Stimulated activated CD8-positive, alpha-beta memory T cell treated with anti-CD3 and anti-CD28 coated beads, Interleukin-15, amount 100 ng/mL, for 24 hours (primary cell): ENCODE results near the gene PLPP7.
"Not testable (repeated sequence)": the region's sequence is repeated elsewhere in the genome, so short reads cannot be mapped to it uniquely, and the experiment has no call there.

Experiments
- DNase-seq: peaks from one replicate; pipeline ENCODE4 v3.0.0-alpha.2; 2020; ENCODE audit warnings: low read depth

PLPP7 gene

DNA sequence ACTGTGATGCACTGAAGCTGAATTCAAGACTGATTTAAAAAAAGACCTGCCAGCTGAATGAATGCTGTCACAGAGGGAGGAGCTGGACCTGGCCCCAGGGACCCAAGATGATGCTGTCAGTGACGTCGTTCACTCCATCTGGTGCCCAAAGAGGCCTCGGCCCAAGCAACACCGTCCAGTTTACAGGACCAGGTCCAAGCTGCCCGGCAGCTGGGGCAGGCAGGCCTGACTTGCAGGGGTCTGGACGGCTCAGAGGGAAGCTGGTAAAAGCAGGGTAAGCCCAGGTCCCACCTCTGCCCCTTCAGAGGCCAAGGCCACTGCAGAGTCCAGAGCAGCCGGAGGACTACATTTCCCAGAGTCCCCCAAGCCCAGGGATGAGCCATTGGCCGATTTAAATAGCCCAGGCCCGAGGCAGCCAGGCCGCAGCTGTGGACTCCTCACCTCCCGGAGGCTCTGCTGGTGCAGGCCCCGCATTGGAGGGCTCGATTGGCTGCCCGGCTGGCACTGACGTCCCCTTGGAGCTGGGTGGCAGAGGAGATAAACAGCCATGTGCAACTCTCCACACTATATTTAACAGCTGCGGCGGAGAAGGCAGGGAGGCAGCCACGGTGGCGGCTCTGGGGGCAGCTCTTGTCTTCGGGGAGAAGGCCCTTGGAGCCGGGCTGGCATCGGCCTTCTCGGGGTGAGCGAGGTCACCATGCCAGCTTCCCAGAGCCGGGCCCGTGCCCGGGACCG, at the start of gene PLPP7:
PLPP7 (plus strand) TSS at position 423 of the 735 bp plus-strand sequence; CDS start at position 698, 275 bp downstream.
- DNase-seq = no peak

DNA sequence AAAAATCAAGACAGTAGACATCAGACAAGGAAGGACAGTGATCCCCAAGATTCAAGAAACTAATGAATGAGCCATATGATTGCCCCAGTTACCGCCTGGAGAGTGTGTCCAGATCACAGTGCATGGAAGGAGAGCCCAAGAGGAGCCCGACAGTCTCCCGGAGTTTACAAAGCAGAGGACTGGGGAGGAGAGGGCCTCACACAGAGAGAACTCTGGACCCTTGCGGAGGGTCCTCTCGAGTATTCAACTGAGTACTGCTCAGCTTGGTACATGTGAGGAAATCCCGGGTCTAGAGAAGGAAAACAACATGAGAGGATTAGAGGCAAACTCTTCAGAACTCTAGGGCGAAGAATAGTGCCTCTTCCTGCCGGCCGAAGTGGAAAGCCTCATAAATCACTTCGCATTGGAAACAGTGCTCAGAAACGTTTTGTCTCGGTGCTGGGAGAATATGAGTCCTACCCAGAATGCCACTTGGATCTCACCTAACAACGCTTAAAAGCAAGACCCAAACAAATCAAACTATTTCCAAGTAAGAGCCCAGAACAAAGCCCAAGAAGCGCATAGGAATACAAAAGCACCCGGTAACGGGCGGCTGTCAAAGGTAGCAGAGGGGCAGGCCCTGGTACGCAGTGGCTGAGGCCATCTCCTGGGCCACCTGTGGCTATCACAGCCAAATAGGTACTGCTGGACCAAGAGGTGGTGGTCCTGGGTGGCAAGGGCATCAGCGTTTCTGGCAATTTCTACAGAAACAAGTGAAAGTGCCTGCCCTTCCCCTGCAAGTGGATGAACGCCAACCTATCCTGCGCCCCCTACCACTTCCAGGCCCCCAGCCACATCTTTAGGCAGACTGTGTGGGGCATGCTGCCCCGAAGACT, 49.2 kb upstream of the PLPP7 start:
- DNase-seq = no peak

DNA sequence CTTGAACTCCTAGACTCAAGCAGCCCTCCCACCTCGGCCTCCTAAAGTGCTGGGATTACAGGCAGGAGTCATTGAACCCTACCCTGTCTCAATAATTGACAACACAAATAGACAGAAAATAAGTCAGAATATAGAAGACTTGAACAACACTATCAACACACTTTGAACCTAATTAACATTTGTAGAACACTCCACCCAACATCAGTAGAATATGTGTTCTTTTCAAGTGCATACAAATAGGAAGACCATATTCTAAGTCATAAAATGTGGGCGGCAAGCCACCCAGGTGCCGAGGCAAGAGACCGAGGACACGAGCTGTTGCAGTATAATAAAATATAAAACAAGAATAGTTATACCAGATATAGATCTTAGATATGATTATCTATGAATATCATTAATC, 45.2 kb upstream of the PLPP7 start:
- not testable (repeated sequence) for DNase-seq

- DNase-seq = no peak
Observed at GRCh38 chr9:131246618-131247017, 42.9 kb upstream of the PLPP7 start.

GRCh38 chr9:131252120-131252519, 37.4 kb upstream of the PLPP7 start:
- DNase-seq = no peak

DNA sequence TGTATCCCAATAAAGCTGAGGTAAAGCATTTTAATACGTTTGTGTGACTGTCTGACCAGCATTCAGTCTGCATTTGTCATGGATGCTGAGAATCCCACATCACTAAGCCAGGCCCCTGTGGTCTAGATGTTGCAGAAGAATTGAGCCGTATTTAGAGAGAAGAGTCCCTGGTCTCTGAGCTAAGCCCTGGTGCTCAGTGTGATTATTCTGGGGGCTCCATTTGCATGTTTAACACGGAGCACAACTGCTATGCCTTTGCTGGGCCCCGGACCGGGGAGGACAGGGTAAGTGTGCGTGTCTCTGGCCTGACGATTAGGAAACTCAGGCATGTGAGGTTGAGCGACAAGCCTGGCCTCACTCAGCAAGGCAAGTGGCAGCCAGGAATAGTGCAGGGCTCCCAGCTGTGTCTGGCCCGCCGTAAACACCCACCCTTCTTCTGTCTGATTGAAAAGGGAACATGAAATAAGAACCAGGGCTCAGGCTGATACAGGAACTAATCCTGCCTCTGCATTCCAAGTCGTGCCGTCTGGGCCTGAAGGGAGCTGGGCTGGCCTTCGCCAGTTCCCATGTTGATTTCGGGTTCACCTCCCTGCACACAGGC, 35.5 kb upstream of the PLPP7 start:
- no peak for DNase-seq

DNA sequence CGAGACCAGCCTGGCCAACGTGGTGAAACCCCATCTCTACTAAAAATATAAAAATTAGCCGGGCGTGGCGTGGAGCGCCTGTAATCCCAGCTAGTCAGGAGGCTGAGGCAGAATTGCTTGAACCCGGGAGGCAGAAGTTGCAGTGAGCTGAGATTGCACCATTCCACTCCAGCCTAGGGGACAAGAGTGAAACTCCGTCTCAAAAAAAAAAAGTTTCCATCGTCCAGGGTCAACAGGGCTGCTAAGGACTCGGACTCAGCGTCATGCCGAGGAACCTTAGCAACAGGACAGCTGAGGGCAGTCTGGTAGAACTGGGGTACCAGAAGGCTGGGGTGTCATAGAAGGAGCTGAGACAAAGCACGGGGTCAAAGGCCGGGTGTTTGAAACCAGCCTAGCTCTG, 34.9 kb upstream of the PLPP7 start:
- DNase-seq = no peak

- no peak for DNase-seq
Observed at GRCh38 chr9:131255676-131256197, 33.8 kb upstream of the PLPP7 start.

DNA sequence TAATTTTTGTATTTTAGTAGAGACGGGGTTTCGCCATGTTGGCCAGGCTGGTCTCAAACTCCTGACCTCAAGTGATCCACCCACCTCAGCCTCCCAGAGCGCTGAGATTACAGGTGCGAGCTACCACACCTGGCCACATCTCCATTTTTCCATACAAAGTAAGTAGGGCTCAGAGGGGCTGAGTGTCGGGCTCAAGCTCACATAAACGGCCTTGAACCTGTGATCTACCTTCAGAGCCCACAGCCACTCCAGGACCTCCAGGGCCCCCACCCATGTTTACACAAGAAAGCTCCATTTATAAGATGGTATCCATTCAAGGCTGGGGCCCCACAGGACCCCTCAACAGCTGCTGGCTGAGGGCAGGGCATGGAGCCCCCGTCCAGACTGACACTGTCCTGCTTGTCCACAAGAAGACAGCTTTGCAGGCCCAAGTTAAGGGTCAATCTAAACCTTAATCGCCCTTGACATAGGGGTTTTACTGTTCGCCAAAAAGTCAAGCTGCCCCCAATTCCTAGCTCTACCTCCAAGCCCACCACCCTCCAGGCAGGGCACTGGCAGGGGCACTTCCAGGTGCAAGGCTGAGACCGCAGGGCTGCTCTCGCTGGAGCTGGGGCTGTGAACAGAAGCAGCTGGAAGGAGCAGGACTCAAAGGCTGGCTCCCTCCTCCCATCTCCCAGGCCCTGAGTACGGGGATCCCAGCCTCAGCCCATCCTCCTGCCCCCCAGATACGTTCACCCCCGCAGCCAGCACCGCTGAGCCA, 32.1 kb upstream of the PLPP7 start:
- no peak for DNase-seq

GRCh38 chr9:131258186-131258585, 31.3 kb upstream of the PLPP7 start:
- DNase-seq = no peak

DNA sequence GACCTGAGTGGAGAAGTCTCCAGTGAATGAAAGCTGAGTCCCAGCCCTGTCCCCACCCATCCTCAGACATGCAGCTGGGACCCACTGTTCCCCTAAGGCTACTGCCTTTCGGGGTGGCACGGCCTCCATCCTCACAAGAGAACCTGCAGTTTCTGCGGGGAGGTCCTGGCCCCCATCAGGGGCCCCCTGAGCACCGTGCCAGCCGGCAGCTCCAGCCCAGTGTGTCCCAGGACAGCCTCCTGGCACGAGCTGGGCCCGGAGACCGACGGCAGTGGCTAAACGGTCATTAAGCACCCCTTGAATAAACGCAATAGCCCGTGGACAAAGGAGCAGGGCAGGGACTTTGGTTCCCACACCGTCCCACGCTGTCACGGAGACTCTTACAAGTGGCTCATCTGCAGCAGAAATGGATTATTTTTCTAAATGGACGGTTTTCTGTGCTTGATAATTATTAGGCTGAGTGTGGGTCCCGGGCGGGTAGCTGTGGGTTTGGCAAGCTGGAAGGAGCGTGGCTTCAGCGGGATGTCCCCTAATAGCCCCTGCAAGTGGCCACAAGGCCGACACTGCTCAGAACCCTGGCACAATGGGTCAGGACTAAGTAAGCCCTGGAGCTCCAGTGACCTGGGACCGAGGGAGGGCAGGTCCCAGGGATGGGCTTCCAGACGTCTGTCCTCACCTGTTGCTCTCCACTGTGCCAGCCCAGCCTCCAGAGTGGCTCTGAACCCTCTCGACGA, 30.7 kb upstream of the PLPP7 start:
- no peak for DNase-seq

GRCh38 chr9:131259432-131259898, 30.1 kb upstream of the PLPP7 start:
- no peak for DNase-seq

DNA sequence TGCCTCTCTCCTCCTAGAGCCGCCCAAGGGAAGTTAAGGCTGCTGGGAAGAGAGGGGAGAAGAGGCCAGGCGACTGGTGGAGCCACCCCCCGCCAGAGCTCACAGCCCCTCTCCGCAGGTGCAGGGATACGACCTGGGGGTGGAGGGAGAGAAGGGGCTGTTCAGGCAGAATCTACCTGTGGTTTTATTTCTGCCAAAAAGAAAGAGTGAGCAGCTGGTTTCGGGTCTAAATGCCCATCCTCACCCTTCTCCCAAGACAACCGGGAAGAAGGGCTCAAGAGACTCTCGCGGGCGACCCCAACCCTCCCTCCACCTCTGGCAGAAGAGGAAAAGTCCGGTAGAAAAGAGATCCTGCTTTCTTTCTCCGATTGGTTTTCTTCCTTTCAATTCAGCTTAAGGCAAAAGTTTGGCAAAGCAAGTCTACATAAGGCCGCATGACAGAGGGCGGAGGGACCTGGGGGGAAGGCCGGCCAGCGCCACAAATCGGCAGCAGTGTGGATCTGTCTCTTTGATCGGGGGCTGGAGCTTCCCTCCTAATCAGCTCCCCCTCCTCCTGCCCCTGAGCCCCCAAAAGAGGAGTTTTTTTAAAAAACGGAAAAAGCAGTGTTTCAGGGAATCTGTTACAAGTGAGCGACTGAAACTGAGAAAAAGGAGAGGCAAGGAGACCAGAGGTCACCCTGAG, 29.5 kb upstream of the PLPP7 start:
- no peak for DNase-seq

- no peak for DNase-seq
Observed at GRCh38 chr9:131260751-131261452, 28.6 kb upstream of the PLPP7 start.

DNA sequence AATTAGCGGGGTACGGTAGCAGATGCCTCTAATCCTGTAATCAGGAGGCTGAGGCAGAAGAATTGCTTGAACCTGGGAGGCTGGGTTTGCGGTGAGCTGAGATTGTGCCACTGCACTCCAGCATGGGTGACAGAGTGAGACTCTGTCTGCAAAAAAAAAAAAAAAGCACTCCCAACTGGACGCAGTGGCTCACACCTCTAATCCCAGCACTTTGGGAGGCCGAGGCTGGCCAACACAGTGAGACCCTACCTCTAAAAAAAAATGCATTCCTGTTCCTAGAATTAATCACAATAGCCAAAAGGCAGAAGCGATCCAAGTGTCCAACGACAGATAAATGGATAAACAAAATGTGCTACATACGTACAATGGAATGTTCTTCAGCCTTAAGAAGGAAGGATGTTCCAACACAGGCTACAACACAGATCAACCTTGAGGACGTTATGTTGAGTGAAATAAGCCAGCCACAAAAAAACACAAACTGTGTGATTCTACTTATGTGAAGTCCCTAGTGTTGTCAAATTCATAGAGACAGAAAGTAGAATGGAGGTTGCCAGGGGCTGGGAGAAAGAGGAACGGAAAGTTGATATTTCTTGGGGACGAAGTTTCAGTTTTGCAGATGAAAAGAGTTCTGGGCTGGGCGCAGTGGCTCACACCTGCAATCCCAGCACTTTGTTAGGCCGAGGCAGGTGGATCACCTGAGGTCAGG, 27.0 kb upstream of the PLPP7 start:
- DNase-seq = no peak

DNA sequence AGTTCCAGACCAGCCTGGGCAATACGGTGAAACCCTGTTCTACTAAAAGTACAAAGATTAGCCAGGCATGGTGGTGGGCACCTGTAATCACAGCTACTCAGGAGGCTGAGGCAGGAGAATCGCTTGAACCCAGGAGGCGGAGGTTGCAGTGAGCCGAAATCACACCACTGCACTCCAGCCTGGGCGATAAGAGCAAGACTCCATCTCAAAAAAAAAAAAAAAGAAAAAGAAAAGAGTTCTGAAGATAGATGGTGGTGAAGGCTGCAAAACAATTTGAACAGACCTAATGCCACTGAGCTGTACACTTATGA, 26.5 kb upstream of the PLPP7 start:
- DNase-seq = not testable (repeated sequence)

- DNase-seq = no peak
Observed at GRCh38 chr9:131263701-131264100, 25.8 kb upstream of the PLPP7 start.

GRCh38 chr9:131264231-131264630, 25.3 kb upstream of the PLPP7 start:
- DNase-seq = no peak
